T follicular helper cell (primary cell): Measurements from ENCODE around the gene R3HCC1L.
"Not testable (repeated sequence)": the region's sequence is repeated elsewhere in the genome, so short reads cannot be mapped to it uniquely, and the experiment has no call there.

Experiments
- DNase-seq: peaks from one replicate; pipeline ENCODE4 v3.0.0-alpha.2; 2020; ENCODE audit warnings: low read depth

R3HCC1L gene

GRCh38 chr10:98131619-98132018, 2.8 kb upstream of the R3HCC1L start:
- DNase-seq: no peak

GRCh38 chr10:98133075-98133752, 1.2 kb upstream of the R3HCC1L start:
- DNase-seq: not testable (repeated sequence)

- no peak for DNase-seq
These were observed 383 bp upstream of the R3HCC1L start for GRCh38 chr10:98134117-98134430.

- DNase-seq: no peak
These were observed 904 bp downstream of the R3HCC1L start for GRCh38 chr10:98135222-98135899.

- DNase-seq: not testable (repeated sequence)
These were observed 2.3 kb downstream of the R3HCC1L start for GRCh38 chr10:98136775-98137174.

- DNase-seq: no peak
These were observed 3.6 kb downstream of the R3HCC1L start for GRCh38 chr10:98138031-98138430.

- DNase-seq: no peak
These were observed 5.0 kb downstream of the R3HCC1L start for GRCh38 chr10:98139431-98139830.

- DNase-seq: no peak
These were observed 7.1 kb downstream of the R3HCC1L start for GRCh38 chr10:98141484-98142073.

GRCh38 chr10:98144985-98145384, 10.5 kb downstream of the R3HCC1L start:
- DNase-seq: no peak

- no peak for DNase-seq
These were observed 15.4 kb downstream of the R3HCC1L start for GRCh38 chr10:98149858-98150257.

- no peak for DNase-seq
These were observed 16.1 kb downstream of the R3HCC1L start for GRCh38 chr10:98150544-98150943.

GRCh38 chr10:98152778-98153177, 18.3 kb downstream of the R3HCC1L start:
- not testable (repeated sequence) for DNase-seq

- not testable (repeated sequence) for DNase-seq
These were observed 18.9 kb downstream of the R3HCC1L start for GRCh38 chr10:98153213-98153958.

GRCh38 chr10:98154076-98154475, 19.6 kb downstream of the R3HCC1L start:
- no peak for DNase-seq

- no peak for DNase-seq
These were observed 24.1 kb downstream of the R3HCC1L start for GRCh38 chr10:98158576-98158975.

GRCh38 chr10:98163941-98164340, 29.5 kb downstream of the R3HCC1L start:
- no peak for DNase-seq

GRCh38 chr10:98167191-98167590, 32.7 kb downstream of the R3HCC1L start:
- no peak for DNase-seq

GRCh38 chr10:98168147-98168546, 33.7 kb downstream of the R3HCC1L start:
- no peak for DNase-seq

- no peak for DNase-seq
These were observed 34.3 kb downstream of the R3HCC1L start for GRCh38 chr10:98168766-98169165.

- DNase-seq: no peak
These were observed 34.9 kb downstream of the R3HCC1L start for GRCh38 chr10:98169379-98169778.

- no peak for DNase-seq
These were observed 36.0 kb downstream of the R3HCC1L start for GRCh38 chr10:98170249-98171117.

GRCh38 chr10:98172073-98172472, 37.6 kb downstream of the R3HCC1L start:
- no peak for DNase-seq
